Measurements from ENCODE around the gene SAV1.
"Not testable (repeated sequence)": the region's sequence is repeated elsewhere in the genome, so short reads cannot be mapped to it uniquely, and the experiment has no call there.

The SAV1 gene

GRCh38 chr14:50666772-50667683 lies 1.1 kb downstream of the SAV1 start:
- peak; percentile 83 for DNase-seq (ENCODE audit: low read depth)
- peak overlapping the region; percentile 78 for H3K4me3 ChIP-seq (ENCODE audit: low read depth, low read length)
- TF ChIP-seq CTCF (conservative IDR thresholded peaks at IDR 0.05; ENCODE audit: low read depth, low read length) = no peak

- not testable (repeated sequence) for H3K4me3 ChIP-seq (ENCODE audit: low read depth, low read length); DNase-seq (ENCODE audit: low read depth)
Observed at GRCh38 chr14:50665300-50665699, 2.8 kb downstream of the SAV1 start.

GRCh38 chr14:50664579-50664978 lies 3.5 kb downstream of the SAV1 start:
- not testable (repeated sequence) for H3K4me3 ChIP-seq (ENCODE audit: low read depth, low read length); DNase-seq (ENCODE audit: low read depth)

DNA sequence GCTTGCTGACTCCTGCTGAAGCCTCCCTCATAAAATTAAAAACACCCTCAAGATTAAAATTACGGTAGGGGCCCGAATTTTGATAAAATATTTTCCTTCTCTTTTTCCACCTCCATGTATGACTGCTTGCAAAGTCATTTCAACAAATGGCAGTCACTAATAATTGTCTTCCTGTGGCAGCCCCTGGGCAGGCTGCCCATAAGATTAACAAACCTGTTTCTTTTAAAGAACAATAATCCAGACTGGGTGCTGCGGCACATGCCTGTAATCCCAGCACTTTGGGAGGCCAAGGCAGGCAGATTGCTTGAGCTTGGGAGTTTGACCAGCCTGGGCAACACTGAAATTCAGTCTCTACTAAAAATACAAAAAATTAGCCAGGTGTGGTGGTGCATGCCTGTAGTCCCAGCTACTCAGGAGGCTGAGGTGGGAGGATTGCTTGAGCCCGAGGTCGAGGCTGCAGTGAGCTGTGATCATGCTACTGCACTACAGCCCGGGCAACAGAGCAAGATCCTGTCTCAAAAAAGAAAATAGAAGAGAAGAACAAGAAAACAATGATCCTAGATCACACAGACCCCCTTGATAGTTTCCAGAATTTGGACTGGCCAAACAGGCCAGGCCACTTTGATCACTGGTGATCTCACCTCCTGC lies 8.7 kb downstream of the SAV1 start:
- TF ChIP-seq CTCF (conservative IDR thresholded peaks at IDR 0.05; ENCODE audit: low read depth, low read length) = no peak
- H3K4me3 ChIP-seq (ENCODE audit: low read depth, low read length) = no peak overlapping the region
- DNase-seq (ENCODE audit: low read depth) = no peak

- peak; percentile 85 for DNase-seq (ENCODE audit: low read depth)
- TF ChIP-seq CTCF (conservative IDR thresholded peaks at IDR 0.05; ENCODE audit: low read depth, low read length) = no peak
- H3K4me3 ChIP-seq (ENCODE audit: low read depth, low read length) = no peak overlapping the region
Observed at GRCh38 chr14:50658203-50658602, 9.9 kb downstream of the SAV1 start.

DNA sequence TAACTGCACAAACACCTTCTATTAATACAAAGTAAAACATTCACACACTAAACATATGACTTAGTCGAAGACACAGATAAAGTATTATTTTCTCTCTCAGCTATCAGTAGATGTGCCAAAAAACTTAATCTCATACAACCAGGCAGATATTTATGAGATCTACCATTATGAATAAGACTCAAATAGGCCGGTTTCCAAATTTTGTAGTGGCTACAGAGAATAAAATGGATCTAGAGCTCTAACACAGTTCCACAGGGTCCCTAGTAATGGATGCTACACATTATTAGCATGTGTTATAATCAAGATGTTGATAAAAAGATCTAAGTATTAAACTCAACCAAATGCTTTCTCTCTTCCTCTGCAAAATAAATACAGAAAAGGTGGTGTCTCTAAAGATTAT lies 10.4 kb downstream of the SAV1 start:
- no peak overlapping the region for H3K4me3 ChIP-seq (ENCODE audit: low read depth, low read length)
- TF ChIP-seq CTCF (conservative IDR thresholded peaks at IDR 0.05; ENCODE audit: low read depth, low read length) = no peak
- no peak for DNase-seq (ENCODE audit: low read depth)

GRCh38 chr14:50656776-50657175 lies 11.3 kb downstream of the SAV1 start:
- no peak for TF ChIP-seq CTCF (conservative IDR thresholded peaks at IDR 0.05; ENCODE audit: low read depth, low read length)
- H3K4me3 ChIP-seq (ENCODE audit: low read depth, low read length) = no peak overlapping the region
- no peak for DNase-seq (ENCODE audit: low read depth)

- H3K4me3 ChIP-seq (ENCODE audit: low read depth, low read length) = no peak overlapping the region
- no peak for TF ChIP-seq CTCF (conservative IDR thresholded peaks at IDR 0.05; ENCODE audit: low read depth, low read length)
- DNase-seq (ENCODE audit: low read depth) = no peak
Observed at GRCh38 chr14:50649691-50650090, 18.4 kb downstream of the SAV1 start.
